H9 (cell line): Measurements from ENCODE around the gene PRR30. TPM values are rescaled to one million over a fixed set of nuclear protein-coding genes. Genes with fewer than 3 reads are reported as not detected.

Experiments used
- DNase-seq: peaks from one replicate; pipeline ENCODE4 v3.0.0-alpha.2; 2017
- H2AFZ ChIP-seq: one replicate; pipeline ENCODE4 v1.6.1; 2013; ENCODE audit warnings: mild to moderate bottlenecking, low read length, control low read depth, moderate library complexity
- H2AK5ac ChIP-seq: 2 replicates; pipeline ENCODE4 v1.6.1; 2013; ENCODE audit warnings: low read length, control low read depth, mixed read lengths; ENCODE audit not compliant: insufficient read length
- H2BK120ac ChIP-seq: one replicate; pipeline ENCODE4 v1.6.1; 2013; ENCODE audit warnings: low read depth, mild to moderate bottlenecking, low read length, control low read depth, inconsistent platforms; ENCODE audit not compliant: poor library complexity, severe bottlenecking
- H2BK12ac ChIP-seq: 2 replicates; pipeline ENCODE4 v1.6.1; 2013; ENCODE audit warnings: low read length, control low read depth, mixed read lengths, low read depth; ENCODE audit not compliant: insufficient read length
- H2BK15ac ChIP-seq: 2 replicates; pipeline ENCODE4 v1.6.1; 2013; ENCODE audit warnings: low read depth, low read length, control low read depth
- H2BK20ac ChIP-seq: one replicate; pipeline ENCODE4 v1.6.1; 2013; ENCODE audit warnings: low read depth, mild to moderate bottlenecking, low read length, control low read depth, inconsistent platforms; ENCODE audit not compliant: poor library complexity, severe bottlenecking
- H2BK5ac ChIP-seq: 2 replicates; pipeline ENCODE4 v1.6.1; 2013; ENCODE audit warnings: low read length, control low read depth, mixed read lengths; ENCODE audit not compliant: insufficient read length
- H3K14ac ChIP-seq: 2 replicates; pipeline ENCODE4 v1.6.1; 2013; ENCODE audit warnings: low read length, control low read depth; ENCODE audit not compliant: insufficient read depth
- H3K18ac ChIP-seq: 2 replicates; pipeline ENCODE4 v1.6.1; 2013; ENCODE audit warnings: low read depth, mild to moderate bottlenecking, mixed read lengths, low read length, control low read depth; ENCODE audit not compliant: insufficient read length
- H3K23ac ChIP-seq: 2 replicates; pipeline ENCODE4 v1.6.1; 2013; ENCODE audit warnings: low read length, control low read depth, mixed read lengths, low read depth; ENCODE audit not compliant: insufficient read length
- H3K23me2 ChIP-seq: 2 replicates; pipeline ENCODE4 v1.6.1; 2013; ENCODE audit warnings: low read depth, mild to moderate bottlenecking, mixed read lengths, low read length, control low read depth; ENCODE audit not compliant: insufficient read length, poor library complexity, severe bottlenecking
- H3K27ac ChIP-seq: 2 replicates; pipeline ENCODE4 v1.5.1; 2013; ENCODE audit warnings: low read length, control low read depth, mixed read lengths, low read depth; ENCODE audit not compliant: insufficient read length
- H3K27me3 ChIP-seq: 2 replicates; pipeline ENCODE4 v1.6.1; 2013; ENCODE audit warnings: low read length, control low read depth, inconsistent platforms; ENCODE audit not compliant: insufficient read depth
- H3K4ac ChIP-seq: 2 replicates; pipeline ENCODE4 v1.6.1; 2013; ENCODE audit warnings: low read depth, mild to moderate bottlenecking, control low read depth, inconsistent platforms, low read length, moderate library complexity
- H3K4me1 ChIP-seq: 2 replicates; pipeline ENCODE4 v1.6.1; 2013; ENCODE audit warnings: low read length, control low read depth, inconsistent platforms; ENCODE audit not compliant: insufficient read depth
- H3K4me2 ChIP-seq: 2 replicates; pipeline ENCODE4 v1.6.1; 2013; ENCODE audit warnings: low read length, control low read depth, mixed read lengths; ENCODE audit not compliant: insufficient read length, insufficient read depth
- H3K56ac ChIP-seq: 2 replicates; pipeline ENCODE4 v1.6.1; 2013; ENCODE audit warnings: low read depth, mild to moderate bottlenecking, mixed read lengths, low read length, control low read depth; ENCODE audit not compliant: insufficient read length
- H3K79me1 ChIP-seq: 2 replicates; pipeline ENCODE4 v1.6.1; 2013; ENCODE audit warnings: low read depth, mild to moderate bottlenecking, moderate library complexity, low read length, control low read depth, inconsistent platforms; ENCODE audit not compliant: insufficient read depth, poor library complexity, severe bottlenecking
- H3K79me2 ChIP-seq: 2 replicates; pipeline ENCODE4 v1.6.1; 2013; ENCODE audit warnings: low read length, control low read depth, inconsistent platforms; ENCODE audit not compliant: insufficient read depth
- H3K9ac ChIP-seq: 2 replicates; pipeline ENCODE4 v1.6.1; 2013; ENCODE audit warnings: low read length, control low read depth, mixed read lengths; ENCODE audit not compliant: insufficient read length; ENCODE audit errors: extremely low read depth
- H3K9me3 ChIP-seq: one replicate; pipeline ENCODE4 v1.6.1; 2013; ENCODE audit warnings: low read depth, low read length, inconsistent platforms; ENCODE audit not compliant: control insufficient read depth
- H3T11ph ChIP-seq: one replicate; pipeline ENCODE4 v1.6.1; 2013; ENCODE audit warnings: mild to moderate bottlenecking, low read length, control low read depth, inconsistent platforms
- H4K20me1 ChIP-seq: one replicate; pipeline ENCODE4 v1.6.1; 2013; ENCODE audit not compliant: control insufficient read depth, insufficient read length, insufficient read depth
- H4K5ac ChIP-seq: 2 replicates; pipeline ENCODE4 v1.6.1; 2013; ENCODE audit warnings: low read depth, mild to moderate bottlenecking, mixed read lengths, low read length, control low read depth; ENCODE audit not compliant: insufficient read length
- H4K8ac ChIP-seq: replicated peaks from 2 replicates; pipeline ENCODE4 v1.6.1; 2013; ENCODE audit warnings: low read length, control low read depth, mixed read lengths, low read depth; ENCODE audit not compliant: insufficient read length
- H4K91ac ChIP-seq: 2 replicates; pipeline ENCODE4 v1.6.1; 2013; ENCODE audit warnings: low read depth, mild to moderate bottlenecking, moderate library complexity, mixed read lengths, low read length, control low read depth; ENCODE audit not compliant: insufficient read length
- H3K27ac Mint-ChIP-seq, 3 experiments: 2 replicates in 2 of 3; 3 replicates in 1 of 3; pipeline ENCODE4 v1.8.0; 2020 to 2021; ENCODE audit warnings: mixed read lengths in 3 of 3, mild to moderate bottlenecking in 1 of 3, moderate library complexity in 1 of 3
- H3K27me3 Mint-ChIP-seq: 2 replicates; pipeline ENCODE4 v1.8.0; 2021; ENCODE audit warnings: low read depth, mild to moderate bottlenecking, moderate library complexity, mixed read lengths
- H3K36me3 Mint-ChIP-seq, 3 experiments: 2 replicates in 2 of 3; 3 replicates in 1 of 3; pipeline ENCODE4 v1.8.0; 2020 to 2021; ENCODE audit warnings: low read depth in 3 of 3, mixed read lengths in 3 of 3; ENCODE audit not compliant: insufficient read depth in 1 of 3
- H3K4me1 Mint-ChIP-seq, 2 experiments: 2 replicates each; pipeline ENCODE4 v1.8.0; 2020; ENCODE audit warnings: mixed read lengths in 2 of 2
- H3K4me3 Mint-ChIP-seq, 2 experiments: 2 replicates in 1 of 2; 3 replicates in 1 of 2; pipeline ENCODE4 v1.8.0; 2020 to 2021; ENCODE audit warnings: mild to moderate bottlenecking in 2 of 2, mixed read lengths in 2 of 2, moderate library complexity in 1 of 2
- H3K9me3 Mint-ChIP-seq, 2 experiments: 2 replicates in 1 of 2; 3 replicates in 1 of 2; pipeline ENCODE4 v1.8.0; 2020; ENCODE audit warnings: mild to moderate bottlenecking in 2 of 2, mixed read lengths in 2 of 2, moderate library complexity in 1 of 2
- CTCF ChIP-seq: fragments of 200-600 bp; sonication (generic); conservative IDR thresholded peaks from 3 replicates; pipeline ENCODE4 v1.8.0; 2021; ENCODE audit warnings: antibody characterized with exemption, mild to moderate bottlenecking
- WGBS: extraction: QIAGEN DNeasy Blood & Tissue Kit; methylation state at CpG from one replicate; pipeline ENCODE4 v1.1.7; 2013; ENCODE audit warnings: missing lambda C conversion rate, low lambda C conversion rate, mixed read lengths; ENCODE audit not compliant: insufficient read length; ENCODE audit errors: extremely low coverage; 5-methylcytosine and 5-hydroxymethylcytosine counted together
- total RNA-seq: library from RNA; stranded (reverse); gene quantifications from 2 replicates; pipeline ENCODE4 v1.2.1, GENCODE V29; 2021

The PRR30 gene
- total RNA-seq, 1 experiment from 2014 or later, result not detected

GRCh38 chr2:27138111-27138510, 1.1 kb downstream of the PRR30 start:
- Mint-ChIP-seq H3K27ac (no peak overlapping the region), H3K36me3 (peaks cover 1 to 3% (median 2%) of the 10 kb centered on the region in 3 experiments; a peak in 5 of 7 replicates), H3K4me1 (peaks cover 7% of the 10 kb centered on the region in 2 experiments), H3K27me3 (peaks cover 13% of the 10 kb centered on the region), H3K9me3 (no peaks in the 10 kb centered on the region), H3K4me3 (no peak overlapping the region)
- Histone ChIP-seq H2BK20ac (no peak overlapping the region), H3K79me1 (no peaks in the 10 kb centered on the region), H3K23ac (no peak overlapping the region), H2AFZ (no peak overlapping the region), H3K27ac (no peak overlapping the region), H3K4me1 (no peaks in the 10 kb centered on the region), H3K23me2 (no peaks in the 10 kb centered on the region), H4K20me1 (no peaks in the 10 kb centered on the region), H4K91ac (no peak overlapping the region), H2BK5ac (no peak overlapping the region), H4K5ac (no peak overlapping the region), H2BK120ac (no peak overlapping the region), H3K9ac (no peak overlapping the region), H3K56ac (no peak overlapping the region), H3K9me3 (no peaks in the 10 kb centered on the region), H4K8ac (no peak overlapping the region), H3K18ac (no peak overlapping the region), H3K79me2 (peaks cover 2% of the 10 kb centered on the region; the same call in 1 of the 2 replicates), H3T11ph (no peak overlapping the region), H2AK5ac (no peak overlapping the region), H2BK15ac (no peak overlapping the region), H3K4ac (no peak overlapping the region), H3K4me2 (no peak overlapping the region), H3K14ac (no peak overlapping the region), H2BK12ac (no peak overlapping the region), H3K27me3 (no peaks in the 10 kb centered on the region)
- no peak for TF ChIP-seq CTCF
- no peak for DNase-seq
- WGBS, result no CpG with 5 or more reads among the region's 7 CpGs
